ENCODE results near the gene BHLHE23. TPM values are rescaled to one million over a fixed set of nuclear protein-coding genes. Genes with fewer than 3 reads are reported as not detected.

BHLHE23 gene
- total RNA-seq, 1 donor from 2014 or later: not detected

DNA sequence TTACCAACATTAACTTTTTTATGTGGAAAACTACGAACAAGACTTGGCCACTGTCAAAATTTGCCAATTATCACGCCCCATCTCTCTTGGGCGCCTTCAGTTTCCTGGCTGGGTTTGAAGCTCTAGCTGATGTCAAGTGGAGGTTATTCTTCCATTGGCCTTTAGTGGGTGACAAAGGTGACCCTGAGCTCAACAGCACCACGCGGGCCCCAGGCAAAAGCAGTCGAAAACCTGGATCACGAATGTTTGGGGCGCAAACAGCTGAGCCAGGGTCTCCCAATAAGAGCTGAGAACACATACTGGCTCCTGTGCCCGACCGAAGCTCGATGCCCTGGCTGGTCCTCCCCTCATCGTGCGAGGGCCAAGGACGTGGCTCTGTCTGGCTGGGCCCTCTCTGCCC lies 27.5 kb downstream of the BHLHE23 start:
- Histone ChIP-seq H3K27ac (no peak overlapping the region), H3K27me3 (peaks cover 4% of the 10 kb centered on the region), H3K9me3 (no peaks in the 10 kb centered on the region), H3K36me3 (no peaks in the 10 kb centered on the region), H3K4me1 (no peaks in the 10 kb centered on the region), H3K4me3 (no peak overlapping the region)
- DNase-seq (ENCODE audit: extremely low spot score in 2 of 2): no peak
- TF ChIP-seq, protein P1, sequence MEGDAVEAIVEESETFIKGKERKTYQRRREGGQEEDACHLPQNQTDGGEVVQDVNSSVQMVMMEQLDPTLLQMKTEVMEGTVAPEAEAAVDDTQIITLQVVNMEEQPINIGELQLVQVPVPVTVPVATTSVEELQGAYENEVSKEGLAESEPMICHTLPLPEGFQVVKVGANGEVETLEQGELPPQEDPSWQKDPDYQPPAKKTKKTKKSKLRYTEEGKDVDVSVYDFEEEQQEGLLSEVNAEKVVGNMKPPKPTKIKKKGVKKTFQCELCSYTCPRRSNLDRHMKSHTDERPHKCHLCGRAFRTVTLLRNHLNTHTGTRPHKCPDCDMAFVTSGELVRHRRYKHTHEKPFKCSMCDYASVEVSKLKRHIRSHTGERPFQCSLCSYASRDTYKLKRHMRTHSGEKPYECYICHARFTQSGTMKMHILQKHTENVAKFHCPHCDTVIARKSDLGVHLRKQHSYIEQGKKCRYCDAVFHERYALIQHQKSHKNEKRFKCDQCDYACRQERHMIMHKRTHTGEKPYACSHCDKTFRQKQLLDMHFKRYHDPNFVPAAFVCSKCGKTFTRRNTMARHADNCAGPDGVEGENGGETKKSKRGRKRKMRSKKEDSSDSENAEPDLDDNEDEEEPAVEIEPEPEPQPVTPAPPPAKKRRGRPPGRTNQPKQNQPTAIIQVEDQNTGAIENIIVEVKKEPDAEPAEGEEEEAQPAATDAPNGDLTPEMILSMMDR (IDR thresholded peaks at IDR 0.05): no peak
- no peak for TF ChIP-seq POLR2AphosphoS5 (IDR thresholded peaks at IDR 0.05; ENCODE audit: insufficient read depth in 1 of 2, low read depth in 1 of 2)
- no peak for TF ChIP-seq POLR2A (IDR thresholded peaks at IDR 0.05)
- intact Hi-C loops (cut with DNase I): no loop called here

DNA sequence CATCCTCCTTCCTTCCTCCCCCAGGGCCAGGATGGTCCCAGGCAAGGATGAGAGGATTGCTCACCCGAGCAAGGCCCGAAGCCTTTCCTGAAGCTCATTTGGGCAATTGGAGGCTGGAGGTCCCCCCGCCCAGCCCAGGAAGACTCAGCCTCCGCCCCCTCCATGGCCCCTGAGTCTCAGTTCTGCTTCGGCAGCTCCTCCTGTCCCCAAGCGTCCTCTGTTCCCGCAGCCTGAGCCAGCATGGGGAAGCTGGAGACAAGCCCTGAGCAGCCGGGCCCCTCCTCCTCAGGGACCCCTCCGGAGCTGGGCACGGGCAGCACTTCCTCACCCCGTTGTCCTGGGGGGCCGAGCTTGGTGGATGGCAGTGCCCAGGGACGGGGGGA lies 28.2 kb downstream of the BHLHE23 start:
- Histone ChIP-seq H3K27me3 (peaks cover 9% of the 10 kb centered on the region), H3K4me1 (peaks cover under 1% of the 10 kb centered on the region), H3K9me3 (no peaks in the 10 kb centered on the region), H3K27ac (no peak overlapping the region), H3K36me3 (no peaks in the 10 kb centered on the region), H3K4me3 (no peak overlapping the region)
- no peak for DNase-seq (ENCODE audit: extremely low spot score in 2 of 2)
- TF ChIP-seq POLR2A (IDR thresholded peaks at IDR 0.05): no peak
- no peak for TF ChIP-seq POLR2AphosphoS5 (IDR thresholded peaks at IDR 0.05; ENCODE audit: insufficient read depth in 1 of 2, low read depth in 1 of 2)
- TF ChIP-seq, protein P1 (IDR thresholded peaks at IDR 0.05): no peak
- intact Hi-C loops (cut with DNase I): no loop called here

DNA sequence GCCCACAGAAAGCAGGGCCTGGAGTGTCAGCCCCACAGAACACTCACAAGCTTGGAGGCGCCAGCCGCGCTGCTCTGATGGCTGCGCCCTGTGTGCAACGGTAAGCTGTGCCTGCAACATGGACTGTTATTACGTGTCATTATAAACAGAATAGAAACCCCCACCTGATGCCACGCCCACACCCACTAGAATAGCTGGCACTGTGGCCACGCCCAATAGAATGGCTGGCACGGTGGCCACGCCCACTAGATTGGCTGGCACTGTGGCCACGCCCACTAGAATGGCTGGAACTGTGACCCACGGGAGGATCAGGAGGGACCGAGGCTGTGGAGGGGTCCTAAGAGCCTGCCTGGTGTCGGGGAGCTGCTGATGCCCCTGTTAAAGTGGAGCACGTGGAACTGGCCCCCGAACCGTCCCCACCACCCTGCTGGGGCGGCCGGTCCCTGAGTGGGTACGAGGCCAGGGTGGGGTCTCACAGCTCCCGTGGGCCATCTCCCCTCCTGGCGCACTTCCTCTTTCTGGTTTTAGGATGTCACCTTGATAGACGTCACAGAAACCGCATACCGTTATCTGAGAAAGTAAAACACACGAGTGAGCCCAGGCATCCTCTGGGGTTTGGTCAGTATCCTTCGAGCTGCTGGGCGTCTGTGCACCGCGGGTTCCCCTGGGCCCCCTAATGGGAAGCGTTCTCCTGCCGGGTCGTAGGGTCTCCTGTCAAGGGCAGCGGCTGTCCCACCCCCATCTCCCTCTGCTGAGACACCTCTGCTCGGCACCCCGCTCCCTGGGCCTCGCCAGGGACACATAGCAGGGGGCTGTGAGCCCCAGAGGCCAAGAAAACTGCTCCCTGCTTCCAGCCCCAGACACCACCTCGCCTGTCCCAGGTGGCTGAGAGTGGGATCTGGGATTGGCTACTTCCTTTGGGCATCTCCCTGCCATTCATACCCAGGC lies 28.9 kb downstream of the BHLHE23 start:
- intact Hi-C loops (cut with DNase I): no loop called here
- TF ChIP-seq POLR2A (IDR thresholded peaks at IDR 0.05) (no peak), POLR2AphosphoS5 (IDR thresholded peaks at IDR 0.05; ENCODE audit: insufficient read depth in 1 of 2, low read depth in 1 of 2) (no peak)
- TF ChIP-seq, protein P1 (IDR thresholded peaks at IDR 0.05): no peak
- Histone ChIP-seq H3K36me3 (no peaks in the 10 kb centered on the region), H3K27me3 (peaks cover 15% of the 10 kb centered on the region), H3K27ac (no peak overlapping the region), H3K4me3 (no peak overlapping the region), H3K4me1 (peaks cover 7% of the 10 kb centered on the region), H3K9me3 (no peaks in the 10 kb centered on the region)
- no peak for DNase-seq (ENCODE audit: extremely low spot score in 2 of 2)

DNA sequence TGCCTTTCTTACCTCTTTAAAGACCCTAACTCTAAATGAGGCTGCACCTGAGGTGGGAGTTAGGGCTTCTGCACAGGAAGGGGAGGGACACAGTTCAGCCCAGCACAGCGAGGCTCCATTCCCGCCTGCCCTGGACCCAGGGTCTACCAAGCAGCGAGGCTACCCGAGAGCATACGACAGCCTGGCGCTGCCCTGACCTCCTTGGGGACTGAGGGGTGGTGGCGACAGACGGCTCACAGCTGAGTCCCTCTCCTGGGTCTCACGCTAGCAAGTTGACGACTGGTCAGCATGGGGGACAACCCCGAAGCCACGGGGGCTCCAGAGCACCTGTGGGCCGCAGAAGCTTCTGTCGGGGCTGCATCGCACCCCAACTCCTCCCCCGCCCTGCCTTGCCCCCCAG lies 29.9 kb downstream of the BHLHE23 start:
- Histone ChIP-seq H3K4me3 (no peak overlapping the region), H3K36me3 (no peaks in the 10 kb centered on the region), H3K27me3 (peaks cover 16% of the 10 kb centered on the region), H3K4me1 (peaks cover 12% of the 10 kb centered on the region), H3K27ac (no peak overlapping the region), H3K9me3 (no peaks in the 10 kb centered on the region)
- TF ChIP-seq, protein P1 (IDR thresholded peaks at IDR 0.05): no peak
- TF ChIP-seq POLR2A (IDR thresholded peaks at IDR 0.05): no peak
- DNase-seq (ENCODE audit: extremely low spot score in 2 of 2): no peak
- intact Hi-C loops (cut with DNase I): no loop called here

All from vagina (tissue), 2 donors.